Measurements from ENCODE around the gene TRIM41. TPM values are rescaled to one million over a fixed set of nuclear protein-coding genes. Genes with fewer than 3 reads are reported as not detected.

Gene TRIM41
- 33.5 and 34.2 TPM in 2 replicates for total RNA-seq (2021)
- long read RNA-seq, full-length matches to known transcripts, result 4 of 12 reads
- long read RNA-seq, partial matches to known transcripts, result 3 of 12 reads
- long read RNA-seq, other reads (novel, unspliced or antisense), result 5 of 12 reads

GRCh38 chr5:181223058-181223728 is at the start of gene TRIM41:
TRIM41 (plus strand) TSS chr5:181223281; CDS start chr5:181224000, 719 bp downstream.
- no peak within 1 kb of the TSS for H3T11ph ChIP-seq (ENCODE audit: low read length)
- H3K79me1 ChIP-seq (ENCODE audit: insufficient read depth, low read depth, low read length, poor library complexity, severe bottlenecking), result peaks cover 3% of the 10 kb centered on the region
- no peak within 1 kb of the TSS for H3K23ac ChIP-seq (ENCODE audit: insufficient read length, low read depth, low read length)
- no CpG with 5 or more reads among the region's 59 CpGs for WGBS (ENCODE audit: extremely low coverage, insufficient read length, low lambda C conversion rate)
- Mint-ChIP-seq H3K36me3 (ENCODE audit: insufficient read depth in 1 of 3, low read depth in 3 of 3) (peaks cover 3 to 17% (median 5%) of the 10 kb centered on the region in 3 experiments; a peak in 4 of 7 replicates), H3K9me3 (peaks cover 0 to 6% of the 10 kb centered on the region in 2 experiments; a peak in 2 of 5 replicates), H3K4me1 (peaks cover 18 to 25% of the 10 kb centered on the region in 2 experiments), H3K27me3 (ENCODE audit: low read depth) (peaks cover 15% of the 10 kb centered on the region), H3K4me3 (peak within 1 kb of the TSS; percentile 98 to 99), H3K27ac (peak within 1 kb of the TSS; percentile 97 to 99 (median 99))
- H3K4me1 ChIP-seq (ENCODE audit: insufficient read depth, low read length), result no peaks in the 10 kb centered on the region
- H4K91ac ChIP-seq (ENCODE audit: insufficient read length, low read depth, low read length), result no peak within 1 kb of the TSS
- no peak within 1 kb of the TSS for H2BK20ac ChIP-seq (ENCODE audit: low read depth, low read length, poor library complexity, severe bottlenecking)
- peak within 1 kb of the TSS; percentile 47 for H3K9ac ChIP-seq (ENCODE audit: extremely low read depth, insufficient read length, low read length)
- H2AFZ ChIP-seq (ENCODE audit: low read length), result no peak within 1 kb of the TSS
- H2BK120ac ChIP-seq (ENCODE audit: low read depth, low read length, poor library complexity, severe bottlenecking), result no peak within 1 kb of the TSS
- TF ChIP-seq CTCF (conservative IDR thresholded peaks at IDR 0.05), result no peak
- H4K8ac ChIP-seq (replicated peaks; ENCODE audit: insufficient read length, low read depth, low read length), result no peak within 1 kb of the TSS
- no peak within 1 kb of the TSS for H2BK12ac ChIP-seq (ENCODE audit: insufficient read length, low read depth, low read length)
- no peaks in the 10 kb centered on the region for H3K79me2 ChIP-seq (ENCODE audit: insufficient read depth, low read length)
- no peak within 1 kb of the TSS for H4K5ac ChIP-seq (ENCODE audit: insufficient read length, low read depth, low read length)
- no peak within 1 kb of the TSS for H2BK15ac ChIP-seq (ENCODE audit: low read depth, low read length)
- no peak within 1 kb of the TSS for H3K27ac ChIP-seq (ENCODE audit: insufficient read length, low read depth, low read length)
- no peak within 1 kb of the TSS for H3K4ac ChIP-seq (ENCODE audit: low read depth, low read length)
- H3K9me3 ChIP-seq (ENCODE audit: control insufficient read depth, low read depth, low read length), result no peaks in the 10 kb centered on the region
- no peaks in the 10 kb centered on the region for H3K27me3 ChIP-seq (ENCODE audit: insufficient read depth, low read length)
- DNase-seq, result peak; percentile 99
- H2BK5ac ChIP-seq (ENCODE audit: insufficient read length, low read length), result no peak within 1 kb of the TSS
- H3K23me2 ChIP-seq (ENCODE audit: insufficient read length, low read depth, low read length, poor library complexity, severe bottlenecking), result peaks cover 7% of the 10 kb centered on the region
- H3K18ac ChIP-seq (ENCODE audit: insufficient read length, low read depth, low read length), result peak within 1 kb of the TSS; percentile 72
- H4K20me1 ChIP-seq (ENCODE audit: control insufficient read depth, insufficient read depth, insufficient read length), result no peaks in the 10 kb centered on the region
- no peak within 1 kb of the TSS for H3K56ac ChIP-seq (ENCODE audit: insufficient read length, low read depth, low read length)
- no peak within 1 kb of the TSS for H2AK5ac ChIP-seq (ENCODE audit: insufficient read length, low read length)
- H3K4me2 ChIP-seq (ENCODE audit: insufficient read depth, insufficient read length, low read length), result peak within 1 kb of the TSS; percentile 79
- no peak within 1 kb of the TSS for H3K14ac ChIP-seq (ENCODE audit: insufficient read depth, low read length)

Data from H9 (cell line).